Measurements from ENCODE around the gene HSFX2.
"Not testable (repeated sequence)": the region's sequence is repeated elsewhere in the genome, so short reads cannot be mapped to it uniquely, and the experiment has no call there.

DNA sequence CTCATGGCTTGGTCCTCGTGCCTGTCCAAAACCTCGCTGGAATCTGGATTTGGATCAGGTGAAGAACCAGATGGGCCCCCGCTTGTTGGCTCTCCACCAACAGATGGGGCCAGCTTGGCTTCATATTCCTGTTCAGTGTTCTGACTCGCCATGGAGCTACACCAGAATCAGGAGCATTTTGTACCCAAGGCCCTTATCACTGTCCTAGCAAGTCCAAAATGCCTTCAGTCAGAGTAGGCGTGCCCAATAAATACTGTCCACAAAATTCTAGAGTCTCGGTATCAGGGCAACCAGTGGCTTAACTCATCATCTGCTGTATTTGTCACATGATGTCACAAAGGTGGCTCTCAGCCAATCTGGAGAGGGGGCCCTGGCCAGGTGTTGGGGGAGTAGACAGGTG, 45.4 kb downstream of the HSFX2 start, which contains the start of gene HSFX3:
- TF ChIP-seq, protein P1, sequence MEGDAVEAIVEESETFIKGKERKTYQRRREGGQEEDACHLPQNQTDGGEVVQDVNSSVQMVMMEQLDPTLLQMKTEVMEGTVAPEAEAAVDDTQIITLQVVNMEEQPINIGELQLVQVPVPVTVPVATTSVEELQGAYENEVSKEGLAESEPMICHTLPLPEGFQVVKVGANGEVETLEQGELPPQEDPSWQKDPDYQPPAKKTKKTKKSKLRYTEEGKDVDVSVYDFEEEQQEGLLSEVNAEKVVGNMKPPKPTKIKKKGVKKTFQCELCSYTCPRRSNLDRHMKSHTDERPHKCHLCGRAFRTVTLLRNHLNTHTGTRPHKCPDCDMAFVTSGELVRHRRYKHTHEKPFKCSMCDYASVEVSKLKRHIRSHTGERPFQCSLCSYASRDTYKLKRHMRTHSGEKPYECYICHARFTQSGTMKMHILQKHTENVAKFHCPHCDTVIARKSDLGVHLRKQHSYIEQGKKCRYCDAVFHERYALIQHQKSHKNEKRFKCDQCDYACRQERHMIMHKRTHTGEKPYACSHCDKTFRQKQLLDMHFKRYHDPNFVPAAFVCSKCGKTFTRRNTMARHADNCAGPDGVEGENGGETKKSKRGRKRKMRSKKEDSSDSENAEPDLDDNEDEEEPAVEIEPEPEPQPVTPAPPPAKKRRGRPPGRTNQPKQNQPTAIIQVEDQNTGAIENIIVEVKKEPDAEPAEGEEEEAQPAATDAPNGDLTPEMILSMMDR (conservative IDR thresholded peaks at IDR 0.05): not testable (repeated sequence)
- not testable (repeated sequence) for TF ChIP-seq ZFX (IDR thresholded peaks at IDR 0.05)

Measured in C4-2B (cell line).